HEK293 (cell line): Measurements from ENCODE around the gene FICD.

Experiments
- ELK4 ChIP-seq: IDR thresholded peaks from 2 replicates; pipeline ENCODE4 v1.6.1; 2011; ENCODE audit warnings: mild to moderate bottlenecking, low read depth, low read length, borderline replicate concordance
- MYNN ChIP-seq: fragments of 450-650 bp; formaldehyde crosslinking; IDR thresholded peaks from 2 replicates; pipeline ENCODE4 v1.5.1; 2016; ENCODE audit warnings: missing biosample characterization, missing genetic modification characterization, borderline replicate concordance
- OVOL3 ChIP-seq: fragments of 450-650 bp; formaldehyde crosslinking; IDR thresholded peaks from 2 replicates; pipeline ENCODE4 v1.5.1; 2016; ENCODE audit warnings: missing biosample characterization, missing genetic modification characterization
- ZBTB1 ChIP-seq: fragments of 450-650 bp; formaldehyde crosslinking; IDR thresholded peaks from 2 replicates; pipeline ENCODE4 v1.5.1; 2016; ENCODE audit warnings: missing biosample characterization, missing genetic modification characterization
- ZBTB49 ChIP-seq: fragments of 450-650 bp; formaldehyde crosslinking; IDR thresholded peaks from 2 replicates; pipeline ENCODE4 v1.5.1; 2016; ENCODE audit warnings: missing biosample characterization, missing genetic modification characterization, low read depth
- ZNF148 ChIP-seq: fragments of 450-650 bp; formaldehyde crosslinking; IDR thresholded peaks from 2 replicates; pipeline ENCODE4 v1.5.0; 2017; ENCODE audit warnings: missing biosample characterization, missing genetic modification characterization, borderline replicate concordance
- ZNF202 ChIP-seq: fragments of 450-650 bp; formaldehyde crosslinking; IDR thresholded peaks from 2 replicates; pipeline ENCODE4 v1.5.1; 2016; ENCODE audit warnings: missing biosample characterization, missing genetic modification characterization, borderline replicate concordance
- ZNF266 ChIP-seq: fragments of 450-650 bp; formaldehyde crosslinking; IDR thresholded peaks from 2 replicates; pipeline ENCODE4 v1.5.1; 2016; ENCODE audit warnings: missing biosample characterization, missing genetic modification characterization, low read depth
- ZNF302 ChIP-seq: fragments of 450-650 bp; formaldehyde crosslinking; IDR thresholded peaks from 2 replicates; pipeline ENCODE4 v1.5.1; 2016; ENCODE audit warnings: missing biosample characterization, missing genetic modification characterization, low read depth
- ZNF555 ChIP-seq: fragments of 450-650 bp; formaldehyde crosslinking; conservative IDR thresholded peaks from 2 replicates; pipeline ENCODE4 v1.5.1; 2017; ENCODE audit warnings: missing biosample characterization, mild to moderate bottlenecking, missing genetic modification characterization, inconsistent platforms
- ZNF558 ChIP-seq: fragments of 450-650 bp; formaldehyde crosslinking; IDR thresholded peaks from 2 replicates; pipeline ENCODE4 v1.5.1; 2016; ENCODE audit warnings: missing biosample characterization, missing genetic modification characterization
- ZNF580 ChIP-seq: fragments of 450-650 bp; formaldehyde crosslinking; IDR thresholded peaks from 2 replicates; pipeline ENCODE4 v1.5.1; 2016; ENCODE audit warnings: missing biosample characterization, missing genetic modification characterization
- ZNF600 ChIP-seq: fragments of 450-650 bp; formaldehyde crosslinking; IDR thresholded peaks from 2 replicates; pipeline ENCODE4 v1.5.1; 2016; ENCODE audit warnings: missing biosample characterization, missing genetic modification characterization
- ZNF626 ChIP-seq: fragments of 450-650 bp; sonication (Bioruptor Pico); formaldehyde crosslinking; IDR thresholded peaks from 2 replicates; pipeline ENCODE4 v1.5.1; 2018; ENCODE audit warnings: missing biosample characterization, missing genetic modification characterization, inconsistent platforms
- ZNF747 ChIP-seq: fragments of 450-650 bp; formaldehyde crosslinking; IDR thresholded peaks from 2 replicates; pipeline ENCODE4 v1.5.1; 2016; ENCODE audit warnings: missing biosample characterization, missing genetic modification characterization
- ZNF791 ChIP-seq: fragments of 450-650 bp; formaldehyde crosslinking; IDR thresholded peaks from 2 replicates; pipeline ENCODE4 v1.5.1; 2016; ENCODE audit warnings: missing biosample characterization, missing genetic modification characterization
- ZNF830 ChIP-seq: fragments of 450-650 bp; IDR thresholded peaks from 2 replicates; pipeline ENCODE4 v1.5.0; 2018; ENCODE audit warnings: missing biosample characterization, missing genetic modification characterization, low read depth, mild to moderate bottlenecking, moderate library complexity
- ZSCAN16 ChIP-seq: fragments of 450-650 bp; formaldehyde crosslinking; IDR thresholded peaks from 2 replicates; pipeline ENCODE4 v1.5.1; 2016; ENCODE audit warnings: missing biosample characterization, missing genetic modification characterization
- TF ChIP-seq, protein P1 (sequence below): fragments of 450-650 bp; formaldehyde crosslinking; IDR thresholded peaks from 2 replicates; pipeline ENCODE4 v1.5.1; 2016; ENCODE audit warnings: missing biosample characterization, missing genetic modification characterization, borderline replicate concordance
- TF ChIP-seq, protein P2 (sequence below): fragments of 450-650 bp; formaldehyde crosslinking; IDR thresholded peaks from 2 replicates; pipeline ENCODE4 v1.5.1; 2016; ENCODE audit warnings: missing biosample characterization, missing genetic modification characterization
- TF ChIP-seq, protein P3 (sequence below): fragments of 450-650 bp; formaldehyde crosslinking; IDR thresholded peaks from 2 replicates; pipeline ENCODE4 v1.5.1; 2016; ENCODE audit warnings: missing biosample characterization, missing genetic modification characterization
- TF ChIP-seq, protein P4 (sequence below): fragments of 450-650 bp; formaldehyde crosslinking; IDR thresholded peaks from 2 replicates; pipeline ENCODE4 v1.5.1; 2016; ENCODE audit warnings: missing biosample characterization, missing genetic modification characterization

FICD gene

DNA sequence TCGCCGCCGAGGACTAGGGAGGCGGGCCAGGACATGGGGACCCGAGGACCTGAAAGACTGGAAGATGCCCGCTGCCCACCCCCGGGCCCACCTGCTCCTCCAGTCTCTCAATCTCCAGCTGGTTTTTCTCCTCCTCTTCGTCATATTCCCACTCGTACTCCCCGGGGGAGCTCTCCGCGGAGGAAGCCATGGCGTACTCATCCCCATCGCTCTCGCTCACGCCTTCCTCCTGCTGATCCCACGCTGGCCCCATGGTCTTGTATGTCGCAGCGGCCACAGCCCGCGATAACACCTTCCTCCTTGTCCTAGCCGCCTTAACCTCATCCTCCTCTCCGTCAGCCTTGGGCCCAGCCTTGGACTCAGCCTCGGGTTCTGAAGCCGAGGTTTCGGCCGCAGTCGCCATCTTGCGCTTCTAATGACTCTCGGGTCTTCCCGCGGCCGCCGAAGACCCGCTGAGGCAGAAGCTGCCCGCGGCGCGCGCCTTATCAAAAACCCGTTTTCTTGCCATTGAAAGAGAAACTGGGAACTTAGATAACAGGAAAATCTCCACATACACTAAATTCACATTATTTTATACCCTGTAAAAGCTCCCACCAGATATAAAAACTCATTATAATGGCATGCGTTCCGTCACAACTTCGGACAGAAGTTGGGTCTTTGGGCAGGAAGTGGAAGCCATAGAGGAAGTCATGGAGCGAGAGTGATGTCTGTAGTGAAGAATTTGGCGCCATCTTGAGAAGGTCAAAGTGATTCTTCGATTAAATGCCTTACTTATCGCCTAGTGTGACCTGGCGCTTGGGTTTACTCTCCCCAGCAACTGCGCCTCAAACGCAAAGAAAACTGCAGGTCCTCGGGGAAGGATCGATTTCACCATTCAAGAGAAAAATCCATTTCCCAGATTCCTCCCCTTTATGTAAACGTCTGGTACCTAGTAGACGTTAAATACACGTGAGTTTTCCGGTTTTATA is 46.0 kb downstream of the FICD start, which contains the start of gene SART3 (continued):
- no peak for TF ChIP-seq ZNF148 (tag by site-specific recombination)
- no peak for TF ChIP-seq ZNF555 (tag by site-specific recombination)
- no peak for TF ChIP-seq ZNF747 (tag by site-specific recombination)
- no peak for TF ChIP-seq ZSCAN16 (tag by site-specific recombination)
- no peak for TF ChIP-seq ZNF791 (tag by site-specific recombination)
- TF ChIP-seq OVOL3 (tag by site-specific recombination), result 0 out of 2 replicates have a peak, but pooled peaks have one; percentile 40
- TF ChIP-seq ZNF600, result peak; percentile 39; the same call in 1 of the 2 replicates
- no peak for TF ChIP-seq MYNN (tag by site-specific recombination)
- TF ChIP-seq, protein P1, sequence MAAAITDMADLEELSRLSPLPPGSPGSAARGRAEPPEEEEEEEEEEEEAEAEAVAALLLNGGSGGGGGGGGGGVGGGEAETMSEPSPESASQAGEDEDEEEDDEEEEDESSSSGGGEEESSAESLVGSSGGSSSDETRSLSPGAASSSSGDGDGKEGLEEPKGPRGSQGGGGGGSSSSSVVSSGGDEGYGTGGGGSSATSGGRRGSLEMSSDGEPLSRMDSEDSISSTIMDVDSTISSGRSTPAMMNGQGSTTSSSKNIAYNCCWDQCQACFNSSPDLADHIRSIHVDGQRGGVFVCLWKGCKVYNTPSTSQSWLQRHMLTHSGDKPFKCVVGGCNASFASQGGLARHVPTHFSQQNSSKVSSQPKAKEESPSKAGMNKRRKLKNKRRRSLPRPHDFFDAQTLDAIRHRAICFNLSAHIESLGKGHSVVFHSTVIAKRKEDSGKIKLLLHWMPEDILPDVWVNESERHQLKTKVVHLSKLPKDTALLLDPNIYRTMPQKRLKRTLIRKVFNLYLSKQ (tag by site-specific recombination), result no peak
- TF ChIP-seq ZNF266 (tag by site-specific recombination), result no peak
- TF ChIP-seq, protein P2, sequence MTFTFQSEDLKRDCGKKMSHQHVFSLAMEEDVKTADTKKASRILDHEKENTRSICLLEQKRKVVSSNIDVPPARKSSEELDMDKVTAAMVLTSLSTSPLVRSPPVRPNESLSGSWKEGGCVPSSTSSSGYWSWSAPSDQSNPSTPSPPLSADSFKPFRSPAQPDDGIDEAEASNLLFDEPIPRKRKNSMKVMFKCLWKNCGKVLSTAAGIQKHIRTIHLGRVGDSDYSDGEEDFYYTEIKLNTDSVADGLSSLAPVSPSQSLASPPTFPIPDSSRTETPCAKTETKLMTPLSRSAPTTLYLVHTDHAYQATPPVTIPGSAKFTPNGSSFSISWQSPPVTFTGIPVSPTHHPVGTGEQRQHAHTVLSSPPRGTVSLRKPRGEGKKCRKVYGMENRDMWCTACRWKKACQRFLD (tag by site-specific recombination), result no peak
- 0 out of 2 replicates have a peak, but pooled peaks have one; percentile 30 for TF ChIP-seq ZNF580 (tag by site-specific recombination)
- no peak for TF ChIP-seq ZNF830
- TF ChIP-seq, protein P3, sequence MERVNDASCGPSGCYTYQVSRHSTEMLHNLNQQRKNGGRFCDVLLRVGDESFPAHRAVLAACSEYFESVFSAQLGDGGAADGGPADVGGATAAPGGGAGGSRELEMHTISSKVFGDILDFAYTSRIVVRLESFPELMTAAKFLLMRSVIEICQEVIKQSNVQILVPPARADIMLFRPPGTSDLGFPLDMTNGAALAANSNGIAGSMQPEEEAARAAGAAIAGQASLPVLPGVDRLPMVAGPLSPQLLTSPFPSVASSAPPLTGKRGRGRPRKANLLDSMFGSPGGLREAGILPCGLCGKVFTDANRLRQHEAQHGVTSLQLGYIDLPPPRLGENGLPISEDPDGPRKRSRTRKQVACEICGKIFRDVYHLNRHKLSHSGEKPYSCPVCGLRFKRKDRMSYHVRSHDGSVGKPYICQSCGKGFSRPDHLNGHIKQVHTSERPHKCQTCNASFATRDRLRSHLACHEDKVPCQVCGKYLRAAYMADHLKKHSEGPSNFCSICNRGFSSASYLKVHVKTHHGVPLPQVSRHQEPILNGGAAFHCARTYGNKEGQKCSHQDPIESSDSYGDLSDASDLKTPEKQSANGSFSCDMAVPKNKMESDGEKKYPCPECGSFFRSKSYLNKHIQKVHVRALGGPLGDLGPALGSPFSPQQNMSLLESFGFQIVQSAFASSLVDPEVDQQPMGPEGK (tag by site-specific recombination), result no peak
- no peak for TF ChIP-seq ELK4
- no peak for TF ChIP-seq ZBTB1 (tag by site-specific recombination)
- TF ChIP-seq, protein P4, sequence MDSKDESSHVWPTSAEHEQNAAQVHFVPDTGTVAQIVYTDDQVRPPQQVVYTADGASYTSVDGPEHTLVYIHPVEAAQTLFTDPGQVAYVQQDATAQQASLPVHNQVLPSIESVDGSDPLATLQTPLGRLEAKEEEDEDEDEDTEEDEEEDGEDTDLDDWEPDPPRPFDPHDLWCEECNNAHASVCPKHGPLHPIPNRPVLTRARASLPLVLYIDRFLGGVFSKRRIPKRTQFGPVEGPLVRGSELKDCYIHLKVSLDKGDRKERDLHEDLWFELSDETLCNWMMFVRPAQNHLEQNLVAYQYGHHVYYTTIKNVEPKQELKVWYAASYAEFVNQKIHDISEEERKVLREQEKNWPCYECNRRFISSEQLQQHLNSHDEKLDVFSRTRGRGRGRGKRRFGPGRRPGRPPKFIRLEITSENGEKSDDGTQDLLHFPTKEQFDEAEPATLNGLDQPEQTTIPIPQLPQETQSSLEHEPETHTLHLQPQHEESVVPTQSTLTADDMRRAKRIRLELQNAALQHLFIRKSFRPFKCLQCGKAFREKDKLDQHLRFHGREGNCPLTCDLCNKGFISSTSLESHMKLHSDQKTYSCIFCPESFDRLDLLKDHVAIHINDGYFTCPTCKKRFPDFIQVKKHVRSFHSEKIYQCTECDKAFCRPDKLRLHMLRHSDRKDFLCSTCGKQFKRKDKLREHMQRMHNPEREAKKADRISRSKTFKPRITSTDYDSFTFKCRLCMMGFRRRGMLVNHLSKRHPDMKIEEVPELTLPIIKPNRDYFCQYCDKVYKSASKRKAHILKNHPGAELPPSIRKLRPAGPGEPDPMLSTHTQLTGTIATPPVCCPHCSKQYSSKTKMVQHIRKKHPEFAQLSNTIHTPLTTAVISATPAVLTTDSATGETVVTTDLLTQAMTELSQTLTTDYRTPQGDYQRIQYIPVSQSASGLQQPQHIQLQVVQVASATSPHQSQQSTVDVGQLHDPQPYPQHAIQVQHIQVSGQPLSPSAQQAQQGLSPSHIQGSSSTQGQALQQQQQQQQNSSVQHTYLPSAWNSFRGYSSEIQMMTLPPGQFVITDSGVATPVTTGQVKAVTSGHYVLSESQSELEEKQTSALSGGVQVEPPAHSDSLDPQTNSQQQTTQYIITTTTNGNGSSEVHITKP (tag by site-specific recombination), result no peak
- no peak for TF ChIP-seq ZNF202 (tag by site-specific recombination)
- TF ChIP-seq ZNF558 (tag by site-specific recombination), result no peak
- no peak for TF ChIP-seq ZBTB49 (tag by site-specific recombination)
- TF ChIP-seq ZNF302, result no peak
- TF ChIP-seq ZNF626 (tag by site-specific recombination), result no peak
